PC-3 (cell line): ENCODE results near the gene CELF6. TPM values are rescaled to one million over a fixed set of nuclear protein-coding genes. Genes with fewer than 3 reads are reported as not detected.

Experiments
- ATAC-seq: fragments of 200-7000 bp; cut with Tn5 transposase; 2 replicates; pipeline ENCODE4 v1.9.1; 2020; ENCODE audit warnings: mild to moderate bottlenecking, moderate library complexity
- BruUV-seq: library from RNA; stranded (reverse); fragments of 400-500 nt; replicated peaks from 2 replicates; lab custom pipeline; 2021; lab: Mats Ljungman, UMichigan
- CTCF ChIA-PET: fragments of 300-600 bp; sonication (Branson Sonifier 250); formaldehyde crosslinking; loops from one replicate; lab custom pipeline; 2022; ENCODE audit warnings: antibody characterized with exemption; lab: Charles Lee
- POLR2A ChIA-PET: fragments of 300-600 bp; sonication (Branson Sonifier 250); formaldehyde crosslinking; loops from one replicate; lab custom pipeline; 2022; ENCODE audit warnings: antibody characterized with exemption; ENCODE audit not compliant: unreplicated experiment; lab: Charles Lee
- DNase-seq: peaks from one replicate; pipeline ENCODE4 v3.0.0-alpha.2; 2015
- H2AFZ ChIP-seq: fragments of 300-600 bp; sonication (generic); 2 replicates; pipeline ENCODE4 v1.6.0; 2016; ENCODE audit warnings: antibody characterized with exemption, low read length
- H3F3A ChIP-seq: fragments of 300-600 bp; sonication (generic); one replicate; pipeline ENCODE4 v1.6.0; 2017; ENCODE audit warnings: antibody characterized with exemption, low read length, control low read depth, mild to moderate bottlenecking; ENCODE audit not compliant: unreplicated experiment
- H3K27ac ChIP-seq: fragments of 300-600 bp; sonication (generic); 2 replicates; pipeline ENCODE4 v1.5.1; 2016; ENCODE audit warnings: mild to moderate bottlenecking, low read length
- H3K27me3 ChIP-seq: fragments of 300-600 bp; sonication (generic); 2 replicates; pipeline ENCODE4 v1.6.1; 2016; ENCODE audit warnings: low read length, mixed read lengths
- H3K36me3 ChIP-seq: fragments of 300-600 bp; sonication (generic); 2 replicates; pipeline ENCODE4 v1.6.1; 2016; ENCODE audit warnings: low read depth, mixed run types, low read length, mixed read lengths
- H3K4me1 ChIP-seq: fragments of 300-600 bp; sonication (generic); 2 replicates; pipeline ENCODE4 v1.5.1; 2016; ENCODE audit warnings: low read length; ENCODE audit not compliant: insufficient read depth
- H3K4me2 ChIP-seq: fragments of 300-600 bp; sonication (generic); 2 replicates; pipeline ENCODE4 v1.6.0; 2016; ENCODE audit warnings: low read length
- H3K4me3 ChIP-seq: fragments of 300-600 bp; sonication (generic); 2 replicates; pipeline ENCODE4 v1.5.1; 2016; ENCODE audit warnings: mild to moderate bottlenecking, low read length, mixed read lengths
- H3K79me2 ChIP-seq: fragments of 300-600 bp; sonication (generic); 2 replicates; pipeline ENCODE4 v1.6.1; 2017; ENCODE audit warnings: low read length, mixed read lengths
- H3K9ac ChIP-seq: fragments of 300-600 bp; sonication (generic); 2 replicates; pipeline ENCODE4 v1.6.0; 2016; ENCODE audit warnings: mild to moderate bottlenecking, low read length
- H3K9me2 ChIP-seq: fragments of 300-600 bp; sonication (generic); replicated peaks from 2 replicates; pipeline ENCODE4 v1.6.1; 2016; ENCODE audit warnings: mixed run types, low read length, mixed read lengths
- H3K9me3 ChIP-seq: fragments of 300-600 bp; sonication (generic); 2 replicates; pipeline ENCODE4 v1.6.1; 2016; ENCODE audit warnings: low read length, mixed read lengths
- H4K20me1 ChIP-seq: fragments of 300-600 bp; sonication (generic); 2 replicates; pipeline ENCODE4 v1.6.1; 2016; ENCODE audit warnings: low read length, mixed read lengths
- CTCF ChIP-seq: fragments of 300-600 bp; sonication (generic); conservative IDR thresholded peaks from 2 replicates; pipeline ENCODE4 v1.5.1; 2017; ENCODE audit warnings: antibody characterized with exemption, low read depth, mild to moderate bottlenecking, low read length
- EZH2 ChIP-seq: fragments of 300-600 bp; sonication (generic); IDR thresholded peaks from one replicate; pipeline ENCODE4 v1.6.1; 2017; ENCODE audit warnings: antibody characterized with exemption, mild to moderate bottlenecking, low read length; ENCODE audit not compliant: unreplicated experiment
- EZH2phosphoT487 ChIP-seq: fragments of 300-600 bp; sonication (generic); IDR thresholded peaks from 2 replicates; pipeline ENCODE4 v1.6.1; 2018; ENCODE audit warnings: mild to moderate bottlenecking, antibody characterized with exemption, low read length, borderline replicate concordance
- intact Hi-C: fragments of 100-400 bp; cut with micrococcal nuclease; formaldehyde crosslinking; loops from 2 replicates; pipeline ENCODE4 v1.9.0; 2023
- total RNA-seq: library from RNA; depleted of rRNA; stranded (reverse); fragments of >200 nt; gene quantifications from 2 replicates; pipeline ENCODE4 v1.2.3, GENCODE V29; 2014

The CELF6 gene
- total RNA-seq, 1 experiment from 2014 or later = not detected

GRCh38 chr15:72272997-72273352, 47.0 kb downstream of the CELF6 start:
- no peak for ATAC-seq
- Histone ChIP-seq H3K9me2 (no peaks in the 10 kb centered on the region), H3K4me1 (no peaks in the 10 kb centered on the region), H3K4me3 (no peak overlapping the region), H3K27ac (no peak overlapping the region), H3K79me2 (no peaks in the 10 kb centered on the region), H3F3A (no peaks in the 10 kb centered on the region), H3K9me3 (no peaks in the 10 kb centered on the region), H3K27me3 (no peaks in the 10 kb centered on the region), H2AFZ (no peak overlapping the region), H3K36me3 (no peaks in the 10 kb centered on the region), H3K4me2 (no peak overlapping the region), H3K9ac (no peak overlapping the region), H4K20me1 (no peaks in the 10 kb centered on the region)
- DNase-seq = no peak
- CTCF ChIA-PET = no interaction called here
- no TSS peak for BruUV-seq
- TF ChIP-seq EZH2phosphoT487 (no peak), CTCF (no peak), EZH2 (no peak)
- POLR2A ChIA-PET = no interaction called here
- intact Hi-C loops = no loop called here

- no peak for ATAC-seq
- BruUV-seq = no TSS peak
These were observed 47.6 kb downstream of the CELF6 start, which contains the start of gene PARP6 for GRCh38 chr15:72272213-72272996. Gene PARP6 (minus strand): TSS chr15:72272554. CDS start chr15:72267477, 5,077 bp downstream.

More at GRCh38 chr15:72272213-72272996, 47.6 kb downstream of the CELF6 start, which contains the start of gene PARP6:
- Histone ChIP-seq H3K9me2 (no peaks in the 10 kb centered on the region), H3K4me2 (no peak within 1 kb of the TSS), H3K79me2 (no peaks in the 10 kb centered on the region), H3K36me3 (no peaks in the 10 kb centered on the region), H2AFZ (no peak within 1 kb of the TSS), H3K4me3 (no peak within 1 kb of the TSS), H3K27me3 (no peaks in the 10 kb centered on the region), H3K9me3 (no peaks in the 10 kb centered on the region), H3K9ac (no peak within 1 kb of the TSS), H3F3A (no peaks in the 10 kb centered on the region), H3K4me1 (no peaks in the 10 kb centered on the region), H3K27ac (no peak within 1 kb of the TSS), H4K20me1 (no peaks in the 10 kb centered on the region)
- no peak for DNase-seq
- TF ChIP-seq EZH2phosphoT487 (no peak), CTCF (no peak), EZH2 (no peak)
- POLR2A ChIA-PET = no interaction called here
- intact Hi-C loops = no loop called here
- CTCF ChIA-PET = no interaction called here
